Measurements from ENCODE around the gene TMEFF2. TPM values are rescaled to one million over a fixed set of nuclear protein-coding genes. Genes with fewer than 3 reads are reported as not detected.

TMEFF2 gene
- total and polyA plus RNA-seq, 2 experiments from 2014 or later: 0.13 TPM; not detected in 1

GRCh38 chr2:192159208-192159607 lies 35.5 kb downstream of the TMEFF2 start:
- Histone ChIP-seq H3K4me2 (ENCODE audit: unreplicated experiment) (no peak overlapping the region), H3K9me2 (ENCODE audit: insufficient read depth) (no peaks in the 10 kb centered on the region), H4K20me1 (ENCODE audit: insufficient read depth) (no peaks in the 10 kb centered on the region), H3K9ac (no peak overlapping the region), H3K9me3 (ENCODE audit: low read depth) (no peaks in the 10 kb centered on the region), H3K79me2 (ENCODE audit: insufficient read depth) (no peaks in the 10 kb centered on the region), H2AFZ (no peak overlapping the region), H3K4me1 (ENCODE audit: insufficient read depth) (peaks cover 9% of the 10 kb centered on the region; the same call in 1 of the 2 replicates), H3K27me3 (replicated peaks; ENCODE audit: insufficient read depth) (no peaks in the 10 kb centered on the region), H3K36me3 (ENCODE audit: low read depth) (no peaks in the 10 kb centered on the region), H3F3A (ENCODE audit: insufficient read depth) (no peaks in the 10 kb centered on the region), H3K4me3 (no peak overlapping the region), H3K27ac (no peak overlapping the region)
- DNase-seq: peak; percentile 20
- in situ Hi-C loops (cut with MboI): loop anchor here (25.0 kb wide), 1 partner anchor 472 kb away; the partner anchor contains the start of gene NABP1
- 71 to 72% methylated on average over 2 of the region's 2 CpGs for WGBS, 2 experiments (ENCODE audit: low coverage in 1 of 2, low lambda C conversion rate in 2 of 2, missing lambda C conversion rate in 2 of 2)
- TF ChIP-seq EZH2phosphoT487 (IDR thresholded peaks at IDR 0.05; ENCODE audit: insufficient read depth, low read depth) (no peak), EZH2 (IDR thresholded peaks at IDR 0.05; ENCODE audit: insufficient read depth, poor library complexity, severe bottlenecking) (no peak)

GRCh38 chr2:192157776-192158175 lies 37.0 kb downstream of the TMEFF2 start:
- no peaks in the 10 kb centered on the region for H3K79me2 ChIP-seq (ENCODE audit: insufficient read depth)
- H3K27ac ChIP-seq: no peak overlapping the region
- H3K36me3 ChIP-seq (ENCODE audit: low read depth): no peaks in the 10 kb centered on the region
- no peaks in the 10 kb centered on the region for H4K20me1 ChIP-seq (ENCODE audit: insufficient read depth)
- no peaks in the 10 kb centered on the region for H3F3A ChIP-seq (ENCODE audit: insufficient read depth)
- 94% methylated on average over 4 of the region's 4 CpGs for WGBS, 2 experiments (ENCODE audit: low coverage in 1 of 2, low lambda C conversion rate in 2 of 2, missing lambda C conversion rate in 2 of 2)
- no peak for DNase-seq
- no peaks in the 10 kb centered on the region for H3K9me2 ChIP-seq (ENCODE audit: insufficient read depth)
- no peaks in the 10 kb centered on the region for H3K27me3 ChIP-seq (replicated peaks; ENCODE audit: insufficient read depth)
- in situ Hi-C loops (cut with MboI): loop anchor here (25.0 kb wide), 1 partner anchor 470 kb away; the partner anchor contains the start of gene NABP1
- H3K9ac ChIP-seq: no peak overlapping the region
- H3K4me1 ChIP-seq (ENCODE audit: insufficient read depth): peaks cover 9% of the 10 kb centered on the region; the same call in 1 of the 2 replicates
- no peaks in the 10 kb centered on the region for H3K9me3 ChIP-seq (ENCODE audit: low read depth)
- TF ChIP-seq EZH2phosphoT487 (IDR thresholded peaks at IDR 0.05; ENCODE audit: insufficient read depth, low read depth) (no peak), EZH2 (IDR thresholded peaks at IDR 0.05; ENCODE audit: insufficient read depth, poor library complexity, severe bottlenecking) (no peak)
- no peak overlapping the region for H2AFZ ChIP-seq
- H3K4me3 ChIP-seq: no peak overlapping the region
- H3K4me2 ChIP-seq (ENCODE audit: unreplicated experiment): no peak overlapping the region

GRCh38 chr2:192155511-192156118 lies 39.1 kb downstream of the TMEFF2 start:
- H3K27ac ChIP-seq: no peak overlapping the region
- in situ Hi-C loops (cut with MboI): loop anchor here (25.0 kb wide), 1 partner anchor 468 kb away; the partner anchor contains the start of gene NABP1
- no peak overlapping the region for H2AFZ ChIP-seq
- peaks cover 14% of the 10 kb centered on the region; the same call in 1 of the 2 replicates for H3K4me1 ChIP-seq (ENCODE audit: insufficient read depth)
- H3F3A ChIP-seq (ENCODE audit: insufficient read depth): peaks cover 17% of the 10 kb centered on the region
- no peak overlapping the region for H3K4me3 ChIP-seq
- no peaks in the 10 kb centered on the region for H3K36me3 ChIP-seq (ENCODE audit: low read depth)
- WGBS, 2 experiments (ENCODE audit: low coverage in 1 of 2, low lambda C conversion rate in 2 of 2, missing lambda C conversion rate in 2 of 2): 41 to 62% methylated on average over 1 of the region's 1 CpG
- H3K27me3 ChIP-seq (replicated peaks; ENCODE audit: insufficient read depth): no peaks in the 10 kb centered on the region
- H3K9me2 ChIP-seq (ENCODE audit: insufficient read depth): no peaks in the 10 kb centered on the region
- TF ChIP-seq EZH2phosphoT487 (IDR thresholded peaks at IDR 0.05; ENCODE audit: insufficient read depth, low read depth) (no peak), EZH2 (IDR thresholded peaks at IDR 0.05; ENCODE audit: insufficient read depth, poor library complexity, severe bottlenecking) (no peak)
- DNase-seq: no peak
- no peaks in the 10 kb centered on the region for H3K9me3 ChIP-seq (ENCODE audit: low read depth)
- no peak overlapping the region for H3K9ac ChIP-seq
- H3K4me2 ChIP-seq (ENCODE audit: unreplicated experiment): no peak overlapping the region
- no peaks in the 10 kb centered on the region for H4K20me1 ChIP-seq (ENCODE audit: insufficient read depth)
- no peaks in the 10 kb centered on the region for H3K79me2 ChIP-seq (ENCODE audit: insufficient read depth)

- in situ Hi-C loops (cut with MboI): loop anchor here (25.0 kb wide), 1 partner anchor 466 kb away; the partner anchor contains the start of gene NABP1
- Histone ChIP-seq H3K79me2 (ENCODE audit: insufficient read depth) (no peaks in the 10 kb centered on the region), H2AFZ (no peak overlapping the region), H4K20me1 (ENCODE audit: insufficient read depth) (no peaks in the 10 kb centered on the region), H3K27ac (no peak overlapping the region), H3F3A (ENCODE audit: insufficient read depth) (peaks cover 25% of the 10 kb centered on the region), H3K9me2 (ENCODE audit: insufficient read depth) (no peaks in the 10 kb centered on the region), H3K4me3 (no peak overlapping the region), H3K4me1 (ENCODE audit: insufficient read depth) (peaks cover 30% of the 10 kb centered on the region), H3K9me3 (ENCODE audit: low read depth) (no peaks in the 10 kb centered on the region), H3K36me3 (ENCODE audit: low read depth) (no peaks in the 10 kb centered on the region), H3K9ac (no peak overlapping the region), H3K4me2 (ENCODE audit: unreplicated experiment) (no peak overlapping the region), H3K27me3 (replicated peaks; ENCODE audit: insufficient read depth) (no peaks in the 10 kb centered on the region)
- no peak for DNase-seq
- 94 to 96% methylated on average over 4 of the region's 4 CpGs for WGBS, 2 experiments (ENCODE audit: low coverage in 1 of 2, low lambda C conversion rate in 2 of 2, missing lambda C conversion rate in 2 of 2)
- TF ChIP-seq EZH2 (IDR thresholded peaks at IDR 0.05; ENCODE audit: insufficient read depth, poor library complexity, severe bottlenecking): no peak
- TF ChIP-seq EZH2phosphoT487 (IDR thresholded peaks at IDR 0.05; ENCODE audit: insufficient read depth, low read depth): no peak
These were observed 41.2 kb downstream of the TMEFF2 start for GRCh38 chr2:192153561-192153960.

All from GM23248 (cell line).